WTC11 (cell line): Measurements from ENCODE around the gene SNX2. TPM values are rescaled to one million over a fixed set of nuclear protein-coding genes. Genes with fewer than 3 reads are reported as not detected.

ENCODE experiments used
- ATAC-seq: fragments of 200-7000 bp; cut with Tn5 transposase; 2 replicates; pipeline ENCODE4 v1.10.0; 2021; ENCODE audit warnings: mild to moderate bottlenecking, moderate library complexity
- CTCF ChIA-PET: fragments of 300-600 bp; sonication (Branson Sonifier 250); formaldehyde crosslinking; loops from one replicate; lab custom pipeline; 2021; ENCODE audit warnings: antibody characterized with exemption; lab: Charles Lee
- POLR2A ChIA-PET: fragments of 350-600 bp; sonication (Branson Sonifier 250); formaldehyde crosslinking; loops from one replicate; lab custom pipeline; 2021; ENCODE audit warnings: antibody characterized with exemption; lab: Charles Lee
- DNase-seq: peaks from one replicate; pipeline ENCODE4 v3.0.0; 2021; ENCODE audit warnings: low spot score
- H3K27ac Mint-ChIP-seq: 2 replicates; pipeline ENCODE4 v1.8.0; 2021; ENCODE audit warnings: mixed read lengths
- H3K27me3 Mint-ChIP-seq: 2 replicates; pipeline ENCODE4 v1.8.0; 2021; ENCODE audit warnings: low read depth, mild to moderate bottlenecking, moderate library complexity, mixed read lengths
- H3K36me3 Mint-ChIP-seq: 2 replicates; pipeline ENCODE4 v1.8.0; 2021; ENCODE audit warnings: mixed read lengths
- H3K4me1 Mint-ChIP-seq: 2 replicates; pipeline ENCODE4 v1.8.0; 2022; ENCODE audit warnings: mixed read lengths
- H3K4me3 Mint-ChIP-seq: 2 replicates; pipeline ENCODE4 v1.8.0; 2021; ENCODE audit warnings: mild to moderate bottlenecking, moderate library complexity, mixed read lengths
- H3K9me3 Mint-ChIP-seq: 2 replicates; pipeline ENCODE4 v1.8.0; 2021; ENCODE audit warnings: mixed read lengths
- CREB1 ChIP-seq: sonication (generic); formaldehyde crosslinking; IDR thresholded peaks from 2 replicates; pipeline ENCODE4 v1.8.0; 2023; ENCODE audit warnings: mild to moderate bottlenecking, missing genetic modification reagents
- CTCF ChIP-seq: fragments of 200-600 bp; IDR thresholded peaks from 2 replicates; pipeline ENCODE4 v1.8.0; 2022; ENCODE audit warnings: antibody characterized with exemption
- FOXP1 ChIP-seq: sonication (generic); formaldehyde crosslinking; IDR thresholded peaks from 2 replicates; pipeline ENCODE4 v1.8.0; 2022; ENCODE audit warnings: missing genetic modification reagents, mild to moderate bottlenecking, moderate library complexity, borderline replicate concordance
- FOXP4 ChIP-seq: sonication (generic); formaldehyde crosslinking; IDR thresholded peaks from 2 replicates; pipeline ENCODE4 v1.8.0; 2022; ENCODE audit warnings: mild to moderate bottlenecking, missing genetic modification reagents
- GTF2I ChIP-seq: fragments of 250-450 bp; sonication (Bioruptor Pico); conservative IDR thresholded peaks from 2 replicates; pipeline ENCODE4 v1.4.0; 2021; ENCODE audit warnings: mild to moderate bottlenecking
- NR3C1 ChIP-seq: sonication (generic); formaldehyde crosslinking; conservative IDR thresholded peaks from 2 replicates; pipeline ENCODE4 v1.8.1; 2023; ENCODE audit warnings: low read depth, mild to moderate bottlenecking, missing genetic modification reagents
- TEAD4 ChIP-seq: sonication (generic); formaldehyde crosslinking; IDR thresholded peaks from 2 replicates; pipeline ENCODE4 v1.8.0; 2022; ENCODE audit warnings: mild to moderate bottlenecking, missing genetic modification reagents
- ZMAT4 ChIP-seq: fragments of 250-450 bp; sonication (Bioruptor Pico); IDR thresholded peaks from 2 replicates; pipeline ENCODE4 v1.9.0; 2021; ENCODE audit warnings: mild to moderate bottlenecking
- ZNF232 ChIP-seq: sonication (generic); formaldehyde crosslinking; IDR thresholded peaks from 2 replicates; pipeline ENCODE4 v1.8.0; 2022; ENCODE audit warnings: mild to moderate bottlenecking, missing genetic modification reagents
- ZNF423 ChIP-seq: fragments of 250-450 bp; sonication (Bioruptor Pico); IDR thresholded peaks from 2 replicates; pipeline ENCODE4 v2.1.2; 2022; ENCODE audit warnings: mild to moderate bottlenecking, moderate library complexity
- total RNA-seq: library from RNA; stranded (reverse); gene quantifications from 3 replicates; pipeline ENCODE4 v1.2.3, GENCODE V29; 2021
- TF ChIP-seq, protein P1 (sequence below): sonication (generic); formaldehyde crosslinking; IDR thresholded peaks from 2 replicates; pipeline ENCODE4 v1.8.1; 2023; ENCODE audit warnings: mild to moderate bottlenecking, missing genetic modification reagents, moderate library complexity
- TF ChIP-seq, protein P2 (sequence below): sonication (generic); formaldehyde crosslinking; conservative IDR thresholded peaks from 2 replicates; pipeline ENCODE4 v1.8.1; 2022; ENCODE audit warnings: mild to moderate bottlenecking, missing genetic modification reagents
- TF ChIP-seq, protein P3 (sequence below): sonication (generic); formaldehyde crosslinking; IDR thresholded peaks from 2 replicates; pipeline ENCODE4 v1.8.1; 2023; ENCODE audit warnings: mild to moderate bottlenecking, moderate library complexity, missing genetic modification reagents
- TF ChIP-seq, protein P4 (sequence below): sonication (generic); formaldehyde crosslinking; IDR thresholded peaks from 2 replicates; pipeline ENCODE4 v1.8.1; 2022; ENCODE audit warnings: mild to moderate bottlenecking, missing genetic modification reagents, moderate library complexity, borderline replicate concordance
- TF ChIP-seq, protein P5 (sequence below): sonication (generic); formaldehyde crosslinking; IDR thresholded peaks from 2 replicates; pipeline ENCODE4 v1.8.0; 2022; ENCODE audit warnings: mild to moderate bottlenecking, missing genetic modification reagents
- TF ChIP-seq, protein P6 (sequence below): fragments of 250-450 bp; sonication (Bioruptor Pico); conservative IDR thresholded peaks from 2 replicates; pipeline ENCODE4 v1.9.0; 2021; ENCODE audit warnings: mild to moderate bottlenecking

SNX2 gene
- total RNA-seq, 1 experiment from 2014 or later = 63.7 TPM

- POLR2A ChIA-PET = no interaction called here
- Mint-ChIP-seq H3K9me3 (peaks cover 13% of the 10 kb centered on the region), H3K4me1 (peaks cover 18% of the 10 kb centered on the region), H3K27ac (no peak overlapping the region; the same call in 1 of the 2 replicates), H3K4me3 (no peak overlapping the region), H3K27me3 (no peaks in the 10 kb centered on the region), H3K36me3 (peaks cover 21% of the 10 kb centered on the region)
- TF ChIP-seq, protein P1, sequence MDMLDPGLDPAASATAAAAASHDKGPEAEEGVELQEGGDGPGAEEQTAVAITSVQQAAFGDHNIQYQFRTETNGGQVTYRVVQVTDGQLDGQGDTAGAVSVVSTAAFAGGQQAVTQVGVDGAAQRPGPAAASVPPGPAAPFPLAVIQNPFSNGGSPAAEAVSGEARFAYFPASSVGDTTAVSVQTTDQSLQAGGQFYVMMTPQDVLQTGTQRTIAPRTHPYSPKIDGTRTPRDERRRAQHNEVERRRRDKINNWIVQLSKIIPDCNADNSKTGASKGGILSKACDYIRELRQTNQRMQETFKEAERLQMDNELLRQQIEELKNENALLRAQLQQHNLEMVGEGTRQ (CRISPR knock-in tag) = no peak
- TF ChIP-seq FOXP4 (CRISPR knock-in tag) = no peak
- CTCF ChIA-PET = no interaction called here
- DNase-seq (no peak), ATAC-seq (peak; percentile 20; the same call in 1 of the 2 replicates)
Measured at GRCh38 chr5:122789461-122790171, 14.7 kb downstream of the SNX2 start.

- DNase-seq (no peak), ATAC-seq (no peak)
- peaks cover 20% of the 10 kb centered on the region for H3K36me3 Mint-ChIP-seq
- POLR2A ChIA-PET = no interaction called here
- no peaks in the 10 kb centered on the region for H3K27me3 Mint-ChIP-seq
- H3K27ac Mint-ChIP-seq = no peak overlapping the region
- peaks cover 5% of the 10 kb centered on the region for H3K9me3 Mint-ChIP-seq
- CTCF ChIA-PET = no interaction called here
- H3K4me1 Mint-ChIP-seq = peaks cover 18% of the 10 kb centered on the region
- TF ChIP-seq NR3C1 (CRISPR knock-in tag) (no peak), ZNF232 (CRISPR knock-in tag) (no peak), ZNF423 (CRISPR knock-in tag) (no peak), GTF2I (CRISPR knock-in tag) (no peak)
- TF ChIP-seq, protein P2, sequence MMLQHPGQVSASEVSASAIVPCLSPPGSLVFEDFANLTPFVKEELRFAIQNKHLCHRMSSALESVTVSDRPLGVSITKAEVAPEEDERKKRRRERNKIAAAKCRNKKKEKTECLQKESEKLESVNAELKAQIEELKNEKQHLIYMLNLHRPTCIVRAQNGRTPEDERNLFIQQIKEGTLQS (CRISPR knock-in tag) = no peak
- H3K4me3 Mint-ChIP-seq = no peak overlapping the region
Measured at GRCh38 chr5:122790354-122791103, 15.6 kb downstream of the SNX2 start.

DNA sequence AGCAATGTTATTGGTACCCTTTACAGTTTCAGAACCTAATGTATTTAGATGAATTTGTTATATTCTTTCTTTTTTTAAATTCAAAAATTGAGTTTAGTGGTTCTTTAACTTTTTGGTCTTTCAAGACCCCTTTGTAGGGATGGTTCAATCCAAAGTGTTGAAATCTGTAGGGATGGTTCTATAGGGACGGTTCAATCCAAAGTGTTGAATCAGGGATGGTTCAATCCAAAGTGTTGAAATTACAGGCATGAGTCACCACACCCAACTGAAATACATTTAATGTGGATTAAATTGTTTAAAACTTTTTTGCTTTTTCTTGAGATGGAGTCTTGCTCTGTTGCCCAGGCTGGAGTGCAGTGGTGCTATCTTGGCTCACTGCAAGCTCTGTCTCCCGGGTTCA is 30.6 kb downstream of the SNX2 start:
- peaks cover 43% of the 10 kb centered on the region for H3K36me3 Mint-ChIP-seq
- no peaks in the 10 kb centered on the region for H3K9me3 Mint-ChIP-seq
- H3K27ac Mint-ChIP-seq = no peak overlapping the region
- POLR2A ChIA-PET = no interaction called here
- DNase-seq (no peak), ATAC-seq (no peak)
- H3K4me1 Mint-ChIP-seq = peaks cover 16% of the 10 kb centered on the region
- no peaks in the 10 kb centered on the region for H3K27me3 Mint-ChIP-seq
- CTCF ChIA-PET = interaction anchor here (1.2 kb wide), 1 partner anchor 101 kb away, joined by 6 read pairs; no protein-coding TSS in a partner anchor
- H3K4me3 Mint-ChIP-seq = no peak overlapping the region
- TF ChIP-seq CTCF (no peak), ZMAT4 (CRISPR knock-in tag) (no peak), FOXP1 (CRISPR knock-in tag) (no peak), GTF2I (CRISPR knock-in tag) (no peak), CREB1 (CRISPR knock-in tag) (no peak), TEAD4 (CRISPR knock-in tag) (no peak)
- TF ChIP-seq, protein P3, sequence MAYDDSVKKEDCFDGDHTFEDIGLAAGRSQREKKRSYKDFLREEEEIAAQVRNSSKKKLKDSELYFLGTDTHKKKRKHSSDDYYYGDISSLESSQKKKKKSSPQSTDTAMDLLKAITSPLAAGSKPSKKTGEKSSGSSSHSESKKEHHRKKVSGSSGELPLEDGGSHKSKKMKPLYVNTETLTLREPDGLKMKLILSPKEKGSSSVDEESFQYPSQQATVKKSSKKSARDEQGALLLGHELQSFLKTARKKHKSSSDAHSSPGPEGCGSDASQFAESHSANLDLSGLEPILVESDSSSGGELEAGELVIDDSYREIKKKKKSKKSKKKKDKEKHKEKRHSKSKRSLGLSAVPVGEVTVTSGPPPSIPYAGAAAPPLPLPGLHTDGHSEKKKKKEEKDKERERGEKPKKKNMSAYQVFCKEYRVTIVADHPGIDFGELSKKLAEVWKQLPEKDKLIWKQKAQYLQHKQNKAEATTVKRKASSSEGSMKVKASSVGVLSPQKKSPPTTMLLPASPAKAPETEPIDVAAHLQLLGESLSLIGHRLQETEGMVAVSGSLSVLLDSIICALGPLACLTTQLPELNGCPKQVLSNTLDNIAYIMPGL (CRISPR knock-in tag) = no peak
- TF ChIP-seq, protein P4, sequence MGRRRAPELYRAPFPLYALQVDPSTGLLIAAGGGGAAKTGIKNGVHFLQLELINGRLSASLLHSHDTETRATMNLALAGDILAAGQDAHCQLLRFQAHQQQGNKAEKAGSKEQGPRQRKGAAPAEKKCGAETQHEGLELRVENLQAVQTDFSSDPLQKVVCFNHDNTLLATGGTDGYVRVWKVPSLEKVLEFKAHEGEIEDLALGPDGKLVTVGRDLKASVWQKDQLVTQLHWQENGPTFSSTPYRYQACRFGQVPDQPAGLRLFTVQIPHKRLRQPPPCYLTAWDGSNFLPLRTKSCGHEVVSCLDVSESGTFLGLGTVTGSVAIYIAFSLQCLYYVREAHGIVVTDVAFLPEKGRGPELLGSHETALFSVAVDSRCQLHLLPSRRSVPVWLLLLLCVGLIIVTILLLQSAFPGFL = no peak
- TF ChIP-seq, protein P5, sequence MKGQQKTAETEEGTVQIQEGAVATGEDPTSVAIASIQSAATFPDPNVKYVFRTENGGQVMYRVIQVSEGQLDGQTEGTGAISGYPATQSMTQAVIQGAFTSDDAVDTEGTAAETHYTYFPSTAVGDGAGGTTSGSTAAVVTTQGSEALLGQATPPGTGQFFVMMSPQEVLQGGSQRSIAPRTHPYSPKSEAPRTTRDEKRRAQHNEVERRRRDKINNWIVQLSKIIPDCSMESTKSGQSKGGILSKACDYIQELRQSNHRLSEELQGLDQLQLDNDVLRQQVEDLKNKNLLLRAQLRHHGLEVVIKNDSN (CRISPR knock-in tag) = no peak
- TF ChIP-seq, protein P1 (CRISPR knock-in tag) = no peak
- TF ChIP-seq, protein P6, sequence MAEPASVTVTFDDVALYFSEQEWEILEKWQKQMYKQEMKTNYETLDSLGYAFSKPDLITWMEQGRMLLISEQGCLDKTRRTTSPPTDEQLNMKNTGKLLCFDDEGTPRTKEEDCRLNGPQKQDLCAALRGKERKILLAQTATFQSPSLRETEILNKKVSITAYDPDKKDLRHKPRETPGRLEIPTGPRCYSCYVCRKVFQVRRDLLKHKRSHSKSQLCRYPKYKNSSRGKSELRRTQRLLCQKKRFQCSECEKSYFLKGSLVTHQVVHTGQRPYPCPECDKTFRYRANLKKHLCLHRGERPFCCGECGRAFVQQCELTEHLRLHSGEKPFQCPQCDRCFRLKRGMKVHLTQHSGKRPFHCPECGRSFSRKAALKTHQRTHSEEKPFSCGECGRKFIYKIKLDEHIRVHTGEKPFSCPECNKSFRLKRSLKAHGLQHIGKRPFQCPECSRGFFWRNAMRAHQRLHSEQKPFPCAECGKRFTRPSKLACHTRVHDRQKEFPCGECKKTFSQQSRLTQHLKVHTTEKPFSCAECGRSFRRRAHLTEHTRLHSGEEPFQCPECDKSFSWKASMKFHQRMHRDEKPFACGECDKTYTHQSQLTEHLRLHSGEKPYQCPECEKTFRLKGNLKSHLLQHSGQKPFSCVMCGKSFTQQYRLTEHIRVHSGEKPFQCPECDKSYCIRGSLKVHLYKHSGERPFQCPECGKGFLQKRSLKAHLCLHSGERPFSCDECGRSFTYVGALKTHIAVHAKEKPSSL (CRISPR knock-in tag) = no peak
